Uterus (tissue), 4 donors: ENCODE measurements around the gene UBL3. TPM values are rescaled to one million over a fixed set of nuclear protein-coding genes. Genes with fewer than 3 reads are reported as not detected.

ENCODE experiments used
- DNase-seq, 2 donors: peaks; one replicate each; pipeline ENCODE4 v3.0.0-alpha.2; 2019 to 2020
- H3K27ac ChIP-seq, 2 donors: fragments of 200-600 bp; sonication (generic); 1 replicate in 1 of 2; 2 replicates in 1 of 2; pipeline ENCODE4 v1.5.1; 2016 to 2018
- H3K27me3 ChIP-seq, 2 donors: fragments of 200-600 bp; sonication (generic); one replicate each; pipeline ENCODE4 v1.5.1; 2018 to 2019; ENCODE audit warnings: control low read depth in 1 of 2
- H3K36me3 ChIP-seq, 2 donors: fragments of 200-600 bp; sonication (generic); one replicate each; pipeline ENCODE4 v1.5.1; 2019; ENCODE audit warnings: control low read depth in 1 of 2
- H3K4me1 ChIP-seq, 2 donors: fragments of 200-600 bp; sonication (generic); one replicate each; pipeline ENCODE4 v1.5.1; 2018 to 2019; ENCODE audit warnings: control low read depth in 1 of 2
- H3K4me3 ChIP-seq, 2 donors: fragments of 200-600 bp; sonication (generic); 1 replicate in 1 of 2; 2 replicates in 1 of 2; pipeline ENCODE4 v1.5.1; 2018 to 2019; ENCODE audit warnings: mild to moderate bottlenecking in 1 of 2
- H3K9me3 ChIP-seq, 2 donors: fragments of 200-600 bp; sonication (generic); one replicate each; pipeline ENCODE4 v1.5.1; 2019; ENCODE audit warnings: control low read depth in 1 of 2
- CTCF ChIP-seq, 4 experiments: fragments of 200-600 bp in 2 of 4; fragments of 450-650 bp in 2 of 4; sonication (generic) in 2 of 4; IDR thresholded peaks; one replicate each; pipeline ENCODE4 v1.5.1; 2016 to 2019; ENCODE audit warnings: antibody characterized with exemption in 4 of 4, mild to moderate bottlenecking in 2 of 4, moderate library complexity in 1 of 4
- POLR2A ChIP-seq, 2 donors: fragments of 450-650 bp; IDR thresholded peaks; one replicate each; pipeline ENCODE4 v1.6.1; 2016; ENCODE audit warnings: antibody characterized with exemption in 2 of 2, mild to moderate bottlenecking in 1 of 2, moderate library complexity in 1 of 2
- intact Hi-C: fragments of 100-400 bp; cut with DNase I; formaldehyde crosslinking; loops from one replicate; pipeline ENCODE4 v1.15.1; 2023; ENCODE audit warnings: low total_unique reads
- total RNA-seq, 4 donors: library from RNA; depleted of rRNA in 3 of 4; stranded (reverse); fragments of >200 nt in 3 of 4; gene quantifications; one replicate each; pipeline versions ENCODE4 v1.1.0 to v1.2.4, GENCODE V29; 2014 to 2023
- donor health status: DM: yes; HTN: yes; CAD: no.

UBL3 gene
- total RNA-seq = 10 to 100 TPM; 30.2 to 59.7 (median 56.8) TPM

- peak within 1 kb of the TSS; percentile 69 to 72 for H3K4me3 ChIP-seq
- H3K9me3 ChIP-seq = no peaks in the 10 kb centered on the region
- no peaks in the 10 kb centered on the region for H3K36me3 ChIP-seq
- peak; percentile 96 to 98 for DNase-seq
- TF ChIP-seq CTCF (IDR thresholded peaks at IDR 0.05) (no peak), POLR2A (IDR thresholded peaks at IDR 0.05) (peak; percentile 75 to 91)
- H3K27me3 ChIP-seq = no peaks in the 10 kb centered on the region
- peaks cover 0 to 5% of the 10 kb centered on the region in 2 donors for H3K4me1 ChIP-seq
- intact Hi-C loops = no loop called here
- peak within 1 kb of the TSS; percentile 99 for H3K27ac ChIP-seq
Measured at GRCh38 chr13:29850213-29850898, at the start of gene UBL3. TSS of gene UBL3 (minus strand) at chr13:29850617. CDS start at chr13:29849538, 1,079 bp downstream.

- Histone ChIP-seq H3K4me1 (no peaks in the 10 kb centered on the region), H3K4me3 (no peak overlapping the region), H3K27me3 (no peaks in the 10 kb centered on the region), H3K27ac (no peak overlapping the region), H3K9me3 (no peaks in the 10 kb centered on the region), H3K36me3 (no peaks in the 10 kb centered on the region)
- intact Hi-C loops = no loop called here
- TF ChIP-seq POLR2A (IDR thresholded peaks at IDR 0.05) (no peak), CTCF (IDR thresholded peaks at IDR 0.05) (no peak)
- no peak for DNase-seq
Measured at GRCh38 chr13:29897102-29897501, 46.7 kb upstream of the UBL3 start.

- intact Hi-C loops = no loop called here
- no peak overlapping the region for H3K4me3 ChIP-seq
- no peaks in the 10 kb centered on the region for H3K36me3 ChIP-seq
- no peak overlapping the region for H3K27ac ChIP-seq
- H3K9me3 ChIP-seq = no peaks in the 10 kb centered on the region
- no peaks in the 10 kb centered on the region for H3K4me1 ChIP-seq
- TF ChIP-seq CTCF (IDR thresholded peaks at IDR 0.05) (no peak), POLR2A (IDR thresholded peaks at IDR 0.05) (no peak)
- DNase-seq = no peak
- no peaks in the 10 kb centered on the region for H3K27me3 ChIP-seq
Measured at GRCh38 chr13:29893438-29893837, 43.0 kb upstream of the UBL3 start.

- TF ChIP-seq CTCF (IDR thresholded peaks at IDR 0.05) (no peak), POLR2A (IDR thresholded peaks at IDR 0.05) (no peak)
- Histone ChIP-seq H3K4me1 (no peaks in the 10 kb centered on the region), H3K9me3 (no peaks in the 10 kb centered on the region), H3K27ac (no peak overlapping the region), H3K4me3 (no peak overlapping the region), H3K27me3 (no peaks in the 10 kb centered on the region), H3K36me3 (no peaks in the 10 kb centered on the region)
- no peak for DNase-seq
- intact Hi-C loops = no loop called here
Measured at GRCh38 chr13:29892151-29892550, 41.7 kb upstream of the UBL3 start.

- no peak for DNase-seq
- TF ChIP-seq CTCF (IDR thresholded peaks at IDR 0.05) (no peak), POLR2A (IDR thresholded peaks at IDR 0.05) (no peak)
- no peaks in the 10 kb centered on the region for H3K36me3 ChIP-seq
- no peaks in the 10 kb centered on the region for H3K4me1 ChIP-seq
- H3K9me3 ChIP-seq = no peaks in the 10 kb centered on the region
- intact Hi-C loops = no loop called here
- no peaks in the 10 kb centered on the region for H3K27me3 ChIP-seq
- H3K27ac ChIP-seq = peak overlapping the region; percentile 43 to 57
- H3K4me3 ChIP-seq = no peak overlapping the region
Measured at GRCh38 chr13:29889111-29889510, 38.7 kb upstream of the UBL3 start.
